NCI-H1105 (cell line): ENCODE data around the gene OTUB2.

Experiments
- DNase-seq: peaks from one replicate; lab custom pipeline; 2025; lab: John Stamatoyannopoulos, UW

OTUB2 gene

GRCh38 chr14:94026173-94026888 is at the start of gene OTUB2:
Gene OTUB2, plus strand, starts transcription at chr14:94026340. Its CDS starts 198 bp downstream, at chr14:94026538.
- DNase-seq, result peak; percentile 96

GRCh38 chr14:93976477-93977057 is 49.6 kb upstream of the OTUB2 start, which contains the start of gene ASB2:
Gene ASB2, minus strand, starts transcription at chr14:93976570. Its CDS starts 12,031 bp downstream, at chr14:93964539.
- DNase-seq, result no peak

- no peak for DNase-seq
Observed at GRCh38 chr14:93977171-93977570, 49.0 kb upstream of the OTUB2 start.

GRCh38 chr14:93977790-93978581 is 48.2 kb upstream of the OTUB2 start:
- no peak for DNase-seq

GRCh38 chr14:93978735-93979134 is 47.4 kb upstream of the OTUB2 start:
- DNase-seq, result no peak

GRCh38 chr14:93980456-93981201 is 45.5 kb upstream of the OTUB2 start:
- DNase-seq, result no peak

- no peak for DNase-seq
Observed at GRCh38 chr14:93981316-93982229, 44.6 kb upstream of the OTUB2 start.

GRCh38 chr14:93982230-93983007 is 43.7 kb upstream of the OTUB2 start:
- DNase-seq, result no peak

GRCh38 chr14:93984070-93984469 is 42.1 kb upstream of the OTUB2 start:
- no peak for DNase-seq

GRCh38 chr14:93984987-93985410 is 41.1 kb upstream of the OTUB2 start:
- DNase-seq, result no peak

GRCh38 chr14:93986955-93987354 is 39.2 kb upstream of the OTUB2 start:
- no peak for DNase-seq

GRCh38 chr14:93987376-93987775 is 38.8 kb upstream of the OTUB2 start:
- no peak for DNase-seq

GRCh38 chr14:93987815-93988476 is 38.2 kb upstream of the OTUB2 start:
- no peak for DNase-seq

GRCh38 chr14:93989939-93990338 is 36.2 kb upstream of the OTUB2 start:
- no peak for DNase-seq

- DNase-seq, result no peak
Observed at GRCh38 chr14:93991212-93991611, 34.9 kb upstream of the OTUB2 start.

GRCh38 chr14:93991649-93992048 is 34.5 kb upstream of the OTUB2 start:
- DNase-seq, result no peak

GRCh38 chr14:93993382-93993781 is 32.8 kb upstream of the OTUB2 start:
- no peak for DNase-seq

- DNase-seq, result no peak
Observed at GRCh38 chr14:93994919-93995682, 31.0 kb upstream of the OTUB2 start.

GRCh38 chr14:93996130-93996695 is 29.9 kb upstream of the OTUB2 start:
- no peak for DNase-seq
